H1 (cell line): ENCODE measurements around the gene IMPG2.

Experiments
- BCL11A ChIP-seq, 2 experiments: IDR thresholded peaks; one replicate each; pipeline ENCODE4 v1.6.1; 2011; ENCODE audit warnings: low read depth in 2 of 2, low read length in 2 of 2, mild to moderate bottlenecking in 2 of 2
- GABPA ChIP-seq: IDR thresholded peaks from 2 replicates; pipeline ENCODE4 v1.6.1; 2011; ENCODE audit warnings: mild to moderate bottlenecking, low read length, moderate library complexity, borderline replicate concordance; ENCODE audit not compliant: insufficient read depth
- MAFK ChIP-seq: IDR thresholded peaks from 2 replicates; pipeline ENCODE4 v1.6.1; 2012; ENCODE audit warnings: low read depth, mild to moderate bottlenecking, improper control_type of control experiment, low read length
- POLR2A ChIP-seq, 2 experiments: IDR thresholded peaks; 1 replicate in 1 of 2; 2 replicates in 1 of 2; pipeline ENCODE4 v1.6.1; 2011; ENCODE audit warnings: low read depth in 2 of 2, low read length in 2 of 2, mild to moderate bottlenecking in 2 of 2; ENCODE audit errors: control extremely low read depth in 1 of 2
- TF ChIP-seq, protein P1 (sequence below), 3 experiments: IDR thresholded peaks; 1 replicate in 2 of 3; 2 replicates in 1 of 3; pipeline versions ENCODE4 v1.5.1 to v1.6.1; 2011; ENCODE audit warnings: low read length in 3 of 3, mild to moderate bottlenecking in 3 of 3, inconsistent platforms in 2 of 3, low read depth in 1 of 3, moderate library complexity in 1 of 3; ENCODE audit not compliant: insufficient read depth in 1 of 3; ENCODE audit errors: control extremely low read depth in 1 of 3
- TF ChIP-seq, protein P2 (sequence below): IDR thresholded peaks from 2 replicates; pipeline ENCODE4 v1.6.1; 2011; ENCODE audit warnings: low read depth, mild to moderate bottlenecking, low read length; ENCODE audit not compliant: insufficient read depth

GRCh38 chr3:101251441-101251840 is 68.9 kb downstream of the IMPG2 start:
- TF ChIP-seq, protein P1, sequence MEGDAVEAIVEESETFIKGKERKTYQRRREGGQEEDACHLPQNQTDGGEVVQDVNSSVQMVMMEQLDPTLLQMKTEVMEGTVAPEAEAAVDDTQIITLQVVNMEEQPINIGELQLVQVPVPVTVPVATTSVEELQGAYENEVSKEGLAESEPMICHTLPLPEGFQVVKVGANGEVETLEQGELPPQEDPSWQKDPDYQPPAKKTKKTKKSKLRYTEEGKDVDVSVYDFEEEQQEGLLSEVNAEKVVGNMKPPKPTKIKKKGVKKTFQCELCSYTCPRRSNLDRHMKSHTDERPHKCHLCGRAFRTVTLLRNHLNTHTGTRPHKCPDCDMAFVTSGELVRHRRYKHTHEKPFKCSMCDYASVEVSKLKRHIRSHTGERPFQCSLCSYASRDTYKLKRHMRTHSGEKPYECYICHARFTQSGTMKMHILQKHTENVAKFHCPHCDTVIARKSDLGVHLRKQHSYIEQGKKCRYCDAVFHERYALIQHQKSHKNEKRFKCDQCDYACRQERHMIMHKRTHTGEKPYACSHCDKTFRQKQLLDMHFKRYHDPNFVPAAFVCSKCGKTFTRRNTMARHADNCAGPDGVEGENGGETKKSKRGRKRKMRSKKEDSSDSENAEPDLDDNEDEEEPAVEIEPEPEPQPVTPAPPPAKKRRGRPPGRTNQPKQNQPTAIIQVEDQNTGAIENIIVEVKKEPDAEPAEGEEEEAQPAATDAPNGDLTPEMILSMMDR (IDR thresholded peaks at IDR 0.05; ENCODE audit: control extremely low read depth in 1 of 3, insufficient read depth in 1 of 3, low read depth in 1 of 3, low read length in 3 of 3): no peak
- TF ChIP-seq GABPA: no peak
- TF ChIP-seq POLR2A (IDR thresholded peaks at IDR 0.05; ENCODE audit: control extremely low read depth in 1 of 2, low read depth in 2 of 2, low read length in 2 of 2): no peak
- TF ChIP-seq BCL11A (IDR thresholded peaks at IDR 0.05; ENCODE audit: low read depth in 2 of 2, low read length in 2 of 2): no peak
- TF ChIP-seq, protein P2, sequence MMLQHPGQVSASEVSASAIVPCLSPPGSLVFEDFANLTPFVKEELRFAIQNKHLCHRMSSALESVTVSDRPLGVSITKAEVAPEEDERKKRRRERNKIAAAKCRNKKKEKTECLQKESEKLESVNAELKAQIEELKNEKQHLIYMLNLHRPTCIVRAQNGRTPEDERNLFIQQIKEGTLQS: no peak
- TF ChIP-seq MAFK: no peak
